Large intestine (tissue), 3 donors: ENCODE results near the gene TPPP. TPM values are rescaled to one million over a fixed set of nuclear protein-coding genes. Genes with fewer than 3 reads are reported as not detected.
A peak's percentile ranks its signal among the peaks of the same experiment; 100 is the strongest.

ENCODE experiments used
- DNase-seq, 2 donors: peaks; one replicate each; pipeline versions ENCODE4 v3.0.0 to v3.0.0-alpha.2; 2013
- H3K27ac ChIP-seq: one replicate; pipeline ENCODE4 v1.5.1; 2013; ENCODE audit warnings: low read length
- H3K27me3 ChIP-seq: 2 replicates; pipeline ENCODE4 v1.6.1; 2013; ENCODE audit warnings: low read length; ENCODE audit not compliant: control insufficient read depth, insufficient read depth
- H3K36me3 ChIP-seq: 2 replicates; pipeline ENCODE4 v1.6.1; 2013; ENCODE audit warnings: low read length; ENCODE audit not compliant: control insufficient read depth, insufficient read depth
- H3K4me1 ChIP-seq: one replicate; pipeline ENCODE4 v1.6.1; 2013; ENCODE audit warnings: low read length; ENCODE audit not compliant: control insufficient read depth, insufficient read depth
- H3K4me3 ChIP-seq: one replicate; pipeline ENCODE4 v1.5.1; 2013; ENCODE audit warnings: low read length
- H3K9me3 ChIP-seq: one replicate; pipeline ENCODE4 v1.6.1; 2013; ENCODE audit warnings: mild to moderate bottlenecking, low read depth, low read length, moderate library complexity; ENCODE audit not compliant: control insufficient read depth
- WGBS: methylation state at CpG from one replicate; pipeline ENCODE4 v1.1.5; 2013; ENCODE audit warnings: low lambda C conversion rate; ENCODE audit not compliant: insufficient coverage; 5-methylcytosine and 5-hydroxymethylcytosine counted together
- polyA plus RNA-seq: library from polyadenylated mRNA; unstranded; fragments of 120-200 nt; gene quantifications from one replicate; pipeline ENCODE4 v1.2.1, GENCODE V29; 2013

The TPPP gene
- polyA plus RNA-seq, 1 donor = 8.8 TPM

GRCh38 chr5:652773-653350 is 40.3 kb downstream of the TPPP start:
- no CpG with 5 or more reads among the region's 11 CpGs for WGBS
- no peak for DNase-seq
- no peak overlapping the region for H3K27ac ChIP-seq
- H3K9me3 ChIP-seq = peaks cover 11% of the 10 kb centered on the region
- peaks cover 38% of the 10 kb centered on the region for H3K36me3 ChIP-seq
- H3K4me3 ChIP-seq = no peak overlapping the region
- no peaks in the 10 kb centered on the region for H3K4me1 ChIP-seq
- no peaks in the 10 kb centered on the region for H3K27me3 ChIP-seq

- no peak for DNase-seq
- no CpG with 5 or more reads among the region's 8 CpGs for WGBS
- Histone ChIP-seq H3K27me3 (no peaks in the 10 kb centered on the region), H3K9me3 (peaks cover 11% of the 10 kb centered on the region), H3K4me3 (no peak overlapping the region), H3K36me3 (peaks cover 37% of the 10 kb centered on the region), H3K4me1 (no peaks in the 10 kb centered on the region), H3K27ac (no peak overlapping the region)
These were observed 41.1 kb downstream of the TPPP start for GRCh38 chr5:652023-652515.

- DNase-seq = no peak
- H3K27ac ChIP-seq = no peak overlapping the region
- H3K9me3 ChIP-seq = peaks cover 11% of the 10 kb centered on the region
- peaks cover 40% of the 10 kb centered on the region for H3K36me3 ChIP-seq
- no peaks in the 10 kb centered on the region for H3K27me3 ChIP-seq
- WGBS = 100% methylated on average over 2 of the region's 16 CpGs
- no peak overlapping the region for H3K4me3 ChIP-seq
- no peaks in the 10 kb centered on the region for H3K4me1 ChIP-seq
These were observed 41.7 kb downstream of the TPPP start for GRCh38 chr5:651296-652022.

GRCh38 chr5:647727-648126 is 45.4 kb downstream of the TPPP start:
- Histone ChIP-seq H3K4me3 (no peak overlapping the region), H3K36me3 (peaks cover 41% of the 10 kb centered on the region), H3K4me1 (no peaks in the 10 kb centered on the region), H3K27me3 (no peaks in the 10 kb centered on the region), H3K27ac (no peak overlapping the region), H3K9me3 (peaks cover 6% of the 10 kb centered on the region)
- DNase-seq = no peak
- WGBS = no CpG with 5 or more reads among the region's 9 CpGs

- H3K4me1 ChIP-seq = no peaks in the 10 kb centered on the region
- H3K36me3 ChIP-seq = peaks cover 43% of the 10 kb centered on the region
- H3K27ac ChIP-seq = no peak overlapping the region
- H3K27me3 ChIP-seq = no peaks in the 10 kb centered on the region
- WGBS = no CpG with 5 or more reads among the region's 4 CpGs
- H3K9me3 ChIP-seq = peaks cover 6% of the 10 kb centered on the region
- H3K4me3 ChIP-seq = no peak overlapping the region
- no peak for DNase-seq
These were observed 45.8 kb downstream of the TPPP start for GRCh38 chr5:647311-647710.

GRCh38 chr5:646396-647201 is 46.6 kb downstream of the TPPP start:
- no CpG with 5 or more reads among the region's 18 CpGs for WGBS
- H3K27ac ChIP-seq = no peak overlapping the region
- H3K4me3 ChIP-seq = no peak overlapping the region
- peaks cover 6% of the 10 kb centered on the region for H3K9me3 ChIP-seq
- no peaks in the 10 kb centered on the region for H3K27me3 ChIP-seq
- peaks cover 39% of the 10 kb centered on the region for H3K36me3 ChIP-seq
- no peaks in the 10 kb centered on the region for H3K4me1 ChIP-seq
- DNase-seq = peak in 1 of 2 donors; percentile 17

GRCh38 chr5:645421-645820 is 47.7 kb downstream of the TPPP start:
- DNase-seq = no peak
- H3K36me3 ChIP-seq = peaks cover 46% of the 10 kb centered on the region
- no peaks in the 10 kb centered on the region for H3K27me3 ChIP-seq
- WGBS = 83% methylated on average over 3 of the region's 13 CpGs
- H3K4me3 ChIP-seq = no peak overlapping the region
- no peak overlapping the region for H3K27ac ChIP-seq
- H3K9me3 ChIP-seq = peaks cover 2% of the 10 kb centered on the region
- H3K4me1 ChIP-seq = no peaks in the 10 kb centered on the region

- Histone ChIP-seq H3K4me1 (no peaks in the 10 kb centered on the region), H3K9me3 (peaks cover 2% of the 10 kb centered on the region), H3K36me3 (peaks cover 50% of the 10 kb centered on the region), H3K27me3 (no peaks in the 10 kb centered on the region), H3K4me3 (no peak overlapping the region), H3K27ac (no peak overlapping the region)
- WGBS = no CpG with 5 or more reads among the region's 15 CpGs
- no peak for DNase-seq
These were observed 48.2 kb downstream of the TPPP start for GRCh38 chr5:644971-645370.

GRCh38 chr5:644509-644908 is 48.6 kb downstream of the TPPP start:
- Histone ChIP-seq H3K36me3 (peaks cover 55% of the 10 kb centered on the region), H3K9me3 (peaks cover 2% of the 10 kb centered on the region), H3K27ac (no peak overlapping the region), H3K4me3 (no peak overlapping the region), H3K27me3 (no peaks in the 10 kb centered on the region), H3K4me1 (no peaks in the 10 kb centered on the region)
- DNase-seq = no peak
- WGBS = no CpG with 5 or more reads among the region's 13 CpGs

GRCh38 chr5:643811-644271 is 49.3 kb downstream of the TPPP start:
- H3K9me3 ChIP-seq = no peaks in the 10 kb centered on the region
- no peaks in the 10 kb centered on the region for H3K27me3 ChIP-seq
- H3K4me1 ChIP-seq = no peaks in the 10 kb centered on the region
- H3K36me3 ChIP-seq = peaks cover 60% of the 10 kb centered on the region
- no peak overlapping the region for H3K27ac ChIP-seq
- no peak overlapping the region for H3K4me3 ChIP-seq
- 83% methylated on average over 1 of the region's 11 CpGs for WGBS
- no peak for DNase-seq
